HG02763 (cell line): ENCODE measurements around the gene WDR46.
"Not testable (repeated sequence)": the region's sequence is repeated elsewhere in the genome, so short reads cannot be mapped to it uniquely, and the experiment has no call there.

Experiments
- ATAC-seq: cut with Tn5 transposase; IDR thresholded peaks from one replicate; pipeline ENCODE4 v1.9.1; 2021; ENCODE audit warnings: mild to moderate bottlenecking, moderate library complexity; ENCODE audit not compliant: unreplicated experiment

WDR46 gene

GRCh38 chr6:33288141-33288920, 708 bp downstream of the WDR46 start:
- ATAC-seq: no peak

- no peak for ATAC-seq
These were observed 1.8 kb downstream of the WDR46 start for GRCh38 chr6:33286946-33287914.

GRCh38 chr6:33285214-33285613, 3.8 kb downstream of the WDR46 start:
- not testable (repeated sequence) for ATAC-seq

- no peak for ATAC-seq
These were observed 8.5 kb downstream of the WDR46 start for GRCh38 chr6:33280539-33280938.

- ATAC-seq: no peak
These were observed 9.0 kb downstream of the WDR46 start for GRCh38 chr6:33279971-33280511.

GRCh38 chr6:33279257-33279695, 9.8 kb downstream of the WDR46 start:
- no peak for ATAC-seq

GRCh38 chr6:33278810-33279209, 10.2 kb downstream of the WDR46 start:
- no peak for ATAC-seq

- no peak for ATAC-seq
These were observed 10.7 kb downstream of the WDR46 start for GRCh38 chr6:33278392-33278741.

GRCh38 chr6:33277663-33278391, 11.2 kb downstream of the WDR46 start:
- no peak for ATAC-seq

GRCh38 chr6:33276864-33277662, 12.0 kb downstream of the WDR46 start, which contains the start of gene B3GALT4:
TSS of gene B3GALT4 (plus strand) at chr6:33277123. CDS start at chr6:33277420, 297 bp downstream.
- peak; percentile 49 for ATAC-seq

GRCh38 chr6:33276581-33276863, 12.5 kb downstream of the WDR46 start:
- ATAC-seq: no peak

- ATAC-seq: not testable (repeated sequence)
These were observed 13.1 kb downstream of the WDR46 start for GRCh38 chr6:33275795-33276580.

GRCh38 chr6:33273924-33274902, 14.8 kb downstream of the WDR46 start:
- ATAC-seq: no peak

GRCh38 chr6:33273129-33273923, 15.7 kb downstream of the WDR46 start:
- ATAC-seq: no peak

GRCh38 chr6:33272275-33273128, 16.5 kb downstream of the WDR46 start:
- peak; percentile 28 for ATAC-seq

GRCh38 chr6:33271468-33272274, 17.4 kb downstream of the WDR46 start, which contains the start of the genes RPS18 and VPS52:
TSS of gene RPS18 (plus strand) at chr6:33272075. CDS start at chr6:33272120, 45 bp downstream.
TSS of gene VPS52 (minus strand) at chr6:33271876. CDS start at chr6:33271675, 201 bp downstream.
- peak; percentile 83 for ATAC-seq
